ENCODE data around the gene TAS2R3. TPM values are rescaled to one million over a fixed set of nuclear protein-coding genes. Genes with fewer than 3 reads are reported as not detected.
"Not testable (repeated sequence)": the region's sequence is repeated elsewhere in the genome, so short reads cannot be mapped to it uniquely, and the experiment has no call there.

TAS2R3 gene
- total RNA-seq, 2 experiments from 2014 or later = 1.4 to 1.8 TPM

DNA sequence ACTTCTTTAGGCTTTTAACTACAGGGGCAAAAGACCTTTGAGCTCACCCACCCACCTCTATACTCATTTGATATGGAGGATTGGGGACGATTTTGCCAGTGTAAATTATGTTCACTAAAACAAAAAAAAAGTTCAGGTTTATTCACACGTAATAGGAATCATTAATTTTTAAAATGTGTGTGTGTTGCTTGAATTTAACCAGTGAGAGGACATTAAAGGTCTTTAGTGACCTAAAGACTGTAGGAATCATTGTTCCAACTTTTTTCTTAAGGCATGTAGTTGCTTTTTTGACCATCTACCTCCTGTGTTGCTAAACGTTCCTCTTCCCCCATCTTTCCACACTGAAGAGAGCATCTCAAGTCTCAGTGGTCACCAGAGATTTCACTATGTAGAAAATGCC is 24.6 kb upstream of the TAS2R3 start:
- H3K27me3 Mint-ChIP-seq = no peaks in the 10 kb centered on the region
- DNase-seq = no peak
- H3K4me3 Mint-ChIP-seq = peak overlapping the region; percentile 92
- peaks cover 34% of the 10 kb centered on the region for H3K36me3 Mint-ChIP-seq (ENCODE audit: low read depth)
- H3K9me3 Mint-ChIP-seq = no peaks in the 10 kb centered on the region
- CTCF ChIA-PET = interaction anchor here (1.4 to 2.5 kb wide), 5 partner anchors 9 to 96 kb away, joined by 3 to 17 read pairs (median 4); partner anchors contain the start of gene DENND11
- POLR2A ChIA-PET = no interaction called here
- peak overlapping the region; percentile 96 for H3K27ac Mint-ChIP-seq
- peaks cover 38% of the 10 kb centered on the region for H3K4me1 Mint-ChIP-seq

DNA sequence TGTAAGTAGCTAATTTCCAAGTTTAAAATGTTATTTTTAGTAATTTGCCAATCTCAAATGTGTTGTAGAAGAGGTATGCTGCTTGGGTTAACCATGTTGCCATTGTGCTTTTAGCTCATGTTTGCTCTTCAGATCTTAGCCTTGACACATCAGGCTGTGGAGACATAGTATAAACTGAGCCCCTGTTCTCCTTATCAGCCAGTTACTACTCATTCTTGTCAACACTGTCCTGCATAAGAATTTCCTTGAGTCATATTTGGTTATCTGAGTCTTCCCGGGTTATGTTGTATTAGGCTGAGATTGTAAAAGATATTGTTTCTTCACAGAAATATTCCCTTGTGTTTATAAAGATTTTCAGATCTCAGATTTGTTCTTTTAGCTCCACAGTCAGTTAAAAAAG is 21.7 kb upstream of the TAS2R3 start:
- Mint-ChIP-seq H3K4me3 (no peak overlapping the region), H3K27ac (no peak overlapping the region), H3K27me3 (no peaks in the 10 kb centered on the region), H3K9me3 (no peaks in the 10 kb centered on the region), H3K4me1 (peaks cover 31% of the 10 kb centered on the region), H3K36me3 (ENCODE audit: low read depth) (peaks cover 48% of the 10 kb centered on the region)
- ChIA-PET POLR2A (no interaction called here), CTCF (interaction anchor here (1.3 kb wide), 1 partner anchor 179 kb away, joined by 3 read pairs; no protein-coding TSS in a partner anchor)
- no peak for DNase-seq

DNA sequence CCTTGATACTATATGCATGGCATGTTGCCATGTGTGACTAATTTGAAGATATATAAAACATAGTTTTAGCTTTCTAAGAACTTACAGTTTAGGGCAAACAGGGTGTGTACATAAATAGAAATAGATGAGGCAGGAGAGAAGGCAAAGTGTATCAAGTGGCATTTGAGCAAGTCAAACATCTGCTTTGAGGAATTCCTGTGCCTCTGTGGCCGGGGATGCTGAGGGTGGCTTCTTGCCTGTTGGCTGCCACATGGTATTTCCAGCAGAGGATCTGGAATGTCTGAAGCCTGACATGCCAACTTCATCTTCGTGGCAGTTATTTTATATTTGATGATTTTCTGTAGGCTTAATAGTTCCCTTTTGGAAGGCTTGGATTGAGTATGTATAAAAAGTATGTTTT is 19.8 kb upstream of the TAS2R3 start:
- peaks cover 54% of the 10 kb centered on the region for H3K36me3 Mint-ChIP-seq (ENCODE audit: low read depth)
- H3K27me3 Mint-ChIP-seq = no peaks in the 10 kb centered on the region
- POLR2A ChIA-PET = no interaction called here
- H3K27ac Mint-ChIP-seq = no peak overlapping the region
- no peaks in the 10 kb centered on the region for H3K9me3 Mint-ChIP-seq
- H3K4me3 Mint-ChIP-seq = no peak overlapping the region
- H3K4me1 Mint-ChIP-seq = peaks cover 25% of the 10 kb centered on the region
- DNase-seq = no peak
- CTCF ChIA-PET = no interaction called here

DNA sequence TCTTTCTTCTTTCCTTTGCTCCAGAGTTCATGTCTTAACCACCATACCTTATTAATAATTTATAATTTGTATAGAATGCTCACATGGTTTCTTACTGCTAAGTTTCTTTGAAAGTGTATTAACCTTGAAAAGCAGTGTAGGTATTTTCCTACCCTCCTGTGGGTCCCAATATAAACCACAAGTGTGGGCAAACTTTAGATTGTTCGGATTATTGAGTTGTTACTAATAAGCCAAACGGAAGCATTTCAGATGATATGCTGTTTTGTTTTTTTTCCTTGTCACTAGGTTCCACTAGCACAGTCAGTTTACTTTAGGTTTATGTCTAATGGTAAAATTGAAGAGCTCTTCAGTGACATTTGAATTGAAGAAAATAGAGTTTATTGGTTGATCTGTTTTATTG is 15.5 kb upstream of the TAS2R3 start:
- H3K27ac Mint-ChIP-seq = no peak overlapping the region
- ChIA-PET CTCF (interaction anchor here (0.6 to 1.3 kb wide), 2 partner anchors 18 to 546 kb away, joined by 3 to 4 read pairs; no protein-coding TSS in a partner anchor), POLR2A (no interaction called here)
- peaks cover 27% of the 10 kb centered on the region for H3K9me3 Mint-ChIP-seq
- H3K4me1 Mint-ChIP-seq = no peaks in the 10 kb centered on the region
- DNase-seq = no peak
- no peaks in the 10 kb centered on the region for H3K27me3 Mint-ChIP-seq
- no peak overlapping the region for H3K4me3 Mint-ChIP-seq
- peaks cover 74% of the 10 kb centered on the region for H3K36me3 Mint-ChIP-seq (ENCODE audit: low read depth)

DNA sequence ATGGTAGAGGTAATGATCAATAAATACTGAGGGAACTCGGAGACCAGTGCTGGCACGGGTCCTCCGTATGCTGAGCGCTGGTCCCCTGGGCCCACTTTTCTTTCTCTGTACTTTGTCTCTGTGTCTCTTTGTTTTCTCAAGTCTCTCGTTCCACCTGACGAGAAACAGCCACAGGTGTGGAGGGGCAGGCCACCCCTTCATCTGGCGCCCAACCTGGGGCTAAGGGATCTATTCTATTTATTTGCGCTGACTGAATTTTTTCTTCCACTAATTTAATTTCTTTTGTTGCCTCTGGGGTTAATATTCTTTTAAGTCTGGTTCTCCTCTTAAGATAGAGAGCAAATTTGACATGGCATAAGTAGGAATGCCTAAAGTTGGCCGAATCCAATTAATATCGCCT is 12.0 kb upstream of the TAS2R3 start:
- DNase-seq, H3K4me1 Mint-ChIP-seq, H3K27ac Mint-ChIP-seq, H3K4me3 Mint-ChIP-seq, POLR2A ChIA-PET, CTCF ChIA-PET, H3K27me3 Mint-ChIP-seq: not testable (repeated sequence)
- Mint-ChIP-seq H3K9me3 (peaks cover 27% of the 10 kb centered on the region), H3K36me3 (ENCODE audit: low read depth) (peaks cover 74% of the 10 kb centered on the region)

DNA sequence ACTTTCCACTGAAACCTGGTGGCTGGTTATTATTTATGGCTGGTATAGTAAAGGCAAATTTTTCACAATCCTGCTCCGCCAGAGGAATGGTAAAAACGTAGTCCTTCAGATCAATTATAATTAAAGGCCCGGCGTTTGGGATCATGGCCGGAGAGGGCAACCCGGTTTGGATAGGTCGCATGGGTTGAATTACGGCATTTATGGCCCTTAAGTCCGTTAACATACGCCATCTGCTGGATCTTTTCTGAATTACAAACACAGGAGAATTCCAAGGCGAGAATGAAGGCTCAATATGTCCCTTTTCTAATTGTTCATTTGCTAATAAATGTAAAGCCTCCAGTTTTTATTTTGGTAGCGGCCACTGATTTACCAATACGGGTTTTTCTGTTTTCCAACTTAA is 11.3 kb upstream of the TAS2R3 start:
- ChIA-PET CTCF (no interaction called here), POLR2A (no interaction called here)
- no peak overlapping the region for H3K27ac Mint-ChIP-seq
- H3K4me3 Mint-ChIP-seq = no peak overlapping the region
- H3K4me1 Mint-ChIP-seq = no peaks in the 10 kb centered on the region
- DNase-seq = no peak
- no peaks in the 10 kb centered on the region for H3K27me3 Mint-ChIP-seq
- H3K9me3 Mint-ChIP-seq = peaks cover 27% of the 10 kb centered on the region
- H3K36me3 Mint-ChIP-seq (ENCODE audit: low read depth) = peaks cover 78% of the 10 kb centered on the region

DNA sequence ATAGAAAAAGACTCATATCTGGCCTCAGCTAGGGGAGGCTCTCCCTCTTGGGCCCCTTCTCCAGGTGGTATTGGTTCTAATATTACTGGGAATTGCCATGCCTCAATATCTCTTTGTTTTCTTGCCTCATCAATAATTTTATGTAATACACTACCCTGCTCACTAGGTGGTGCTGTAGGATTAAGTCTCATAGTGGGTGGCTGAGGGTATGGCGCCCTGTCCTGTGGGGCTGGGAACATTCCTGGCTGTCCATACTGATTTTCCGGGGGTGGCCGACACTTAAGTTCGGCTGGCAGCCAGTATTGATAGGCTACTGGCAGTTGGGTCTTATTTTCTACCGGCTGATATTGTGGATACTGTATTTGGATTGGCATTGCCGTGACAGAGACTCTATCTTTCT is 9.0 kb upstream of the TAS2R3 start:
- H3K27me3 Mint-ChIP-seq = no peaks in the 10 kb centered on the region
- no peak overlapping the region for H3K4me3 Mint-ChIP-seq
- no peaks in the 10 kb centered on the region for H3K4me1 Mint-ChIP-seq
- H3K9me3 Mint-ChIP-seq = peaks cover 25% of the 10 kb centered on the region
- DNase-seq = peak; percentile 28
- ChIA-PET CTCF (interaction anchor here (1.3 kb wide), 1 partner anchor 17 kb away, joined by 4 read pairs; the partner anchor contains the start of gene SSBP1), POLR2A (no interaction called here)
- no peak overlapping the region for H3K27ac Mint-ChIP-seq
- peaks cover 77% of the 10 kb centered on the region for H3K36me3 Mint-ChIP-seq (ENCODE audit: low read depth)

DNA sequence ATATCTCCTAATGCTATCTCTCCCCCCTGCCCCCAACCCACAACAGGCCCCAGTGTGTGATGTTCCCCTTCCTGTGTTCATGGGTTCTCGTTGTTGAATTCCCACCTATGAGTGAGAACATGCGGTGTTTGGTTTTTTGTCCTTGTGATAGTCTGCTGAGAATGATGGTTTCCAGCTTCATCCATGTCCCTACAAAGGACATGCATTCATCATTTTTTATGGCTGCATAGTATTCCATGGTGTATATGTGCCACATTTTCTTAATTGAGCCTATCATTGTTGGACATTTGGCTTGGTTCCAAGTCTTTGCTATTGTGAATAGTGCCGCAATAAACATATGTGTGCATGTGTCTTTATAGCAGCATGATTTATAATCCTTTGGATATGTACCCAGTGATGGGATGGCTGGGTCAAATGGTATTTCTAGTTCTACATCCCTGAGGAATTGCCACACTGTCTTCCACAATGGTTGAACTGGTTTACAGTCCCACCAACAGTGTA is 6.2 kb downstream of the TAS2R3 start:
- H3K27me3 Mint-ChIP-seq, POLR2A ChIA-PET, DNase-seq, H3K27ac Mint-ChIP-seq, H3K4me3 Mint-ChIP-seq, H3K4me1 Mint-ChIP-seq, H3K9me3 Mint-ChIP-seq: not testable (repeated sequence)
- CTCF ChIA-PET = interaction anchor here (1.4 kb wide), 1 partner anchor 32 kb away, joined by 4 read pairs; the partner anchor contains the start of gene SSBP1
- H3K36me3 Mint-ChIP-seq (ENCODE audit: low read depth) = peaks cover 28% of the 10 kb centered on the region

DNA sequence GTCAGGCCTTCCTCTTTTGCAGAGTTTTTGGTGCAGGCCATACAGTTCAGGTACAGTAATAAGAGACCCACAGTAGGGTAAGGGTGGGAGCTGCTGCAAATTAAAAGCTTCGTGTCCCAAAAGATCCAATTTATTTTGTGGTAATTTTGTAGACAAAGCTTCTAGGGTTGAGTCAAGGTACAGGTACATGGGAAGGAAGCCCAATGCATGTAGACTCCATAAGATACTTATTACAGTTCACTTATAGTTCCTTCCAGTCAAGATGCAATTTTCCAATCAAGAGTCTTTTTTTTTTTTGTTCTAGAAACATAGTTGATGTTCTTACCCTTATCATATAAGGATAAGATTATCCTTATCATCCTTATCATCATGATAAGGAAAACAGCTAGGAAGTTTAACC is 12.5 kb downstream of the TAS2R3 start, which contains the start of gene TAS2R4:
Gene TAS2R4 (plus strand): TSS at position 301 of the 400 bp plus-strand sequence. CDS start 1,815 bp downstream, outside the sequence.
- Mint-ChIP-seq H3K36me3 (ENCODE audit: low read depth) (peaks cover 41% of the 10 kb centered on the region), H3K27ac (no peak within 1 kb of the TSS), H3K4me1 (no peaks in the 10 kb centered on the region), H3K4me3 (no peak within 1 kb of the TSS), H3K9me3 (peaks cover 6% of the 10 kb centered on the region), H3K27me3 (no peaks in the 10 kb centered on the region)
- POLR2A ChIA-PET = no interaction called here
- no peak for DNase-seq
- CTCF ChIA-PET = interaction anchor here (1.0 to 1.3 kb wide), 4 partner anchors 9 to 15 kb away, joined by 3 to 5 read pairs (median 3); no protein-coding TSS in a partner anchor

DNA sequence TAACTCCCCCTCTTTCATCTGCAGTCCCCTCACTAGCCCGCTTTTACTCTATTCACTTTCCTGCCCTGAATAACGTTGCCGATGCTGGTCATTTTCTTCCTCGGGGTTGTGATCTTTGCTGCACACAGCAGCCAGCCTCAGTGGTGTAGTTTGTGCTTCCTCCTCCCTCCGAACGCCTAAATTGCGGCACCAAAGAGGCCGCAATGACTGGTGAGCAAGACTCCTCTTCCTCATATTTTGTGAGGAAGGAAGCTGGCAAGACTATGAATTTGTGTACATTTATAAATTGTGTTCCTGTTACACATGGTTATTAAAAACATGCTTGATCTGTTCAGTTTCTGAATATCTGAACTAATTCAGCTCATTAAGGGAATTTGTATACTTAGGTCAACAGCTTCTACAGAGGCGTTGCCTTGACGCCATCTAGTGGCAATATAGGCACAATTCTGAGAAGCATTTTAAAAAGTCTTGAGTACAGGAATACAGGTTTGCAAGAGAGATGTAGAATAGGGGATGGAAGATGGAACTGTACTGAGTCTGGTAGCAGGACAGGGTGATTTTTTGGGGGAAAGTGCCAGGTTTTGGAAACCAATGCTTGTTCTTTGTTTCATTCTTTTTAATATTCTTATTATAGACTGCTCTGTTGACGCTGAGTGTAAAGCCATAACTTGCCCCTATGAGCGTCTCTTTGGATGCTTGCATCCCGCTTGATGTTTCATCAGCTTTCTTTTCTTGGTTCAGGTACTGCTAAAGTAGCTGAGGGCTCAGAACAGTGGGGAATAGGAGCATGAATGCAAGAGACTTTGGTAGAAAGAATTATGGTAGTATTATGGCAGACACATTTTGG is 22.0 kb downstream of the TAS2R3 start:
- DNase-seq = peak; percentile 43
- Mint-ChIP-seq H3K4me1 (no peaks in the 10 kb centered on the region), H3K27me3 (no peaks in the 10 kb centered on the region), H3K4me3 (no peak overlapping the region), H3K27ac (no peak overlapping the region), H3K36me3 (ENCODE audit: low read depth) (no peaks in the 10 kb centered on the region), H3K9me3 (no peaks in the 10 kb centered on the region)
- POLR2A ChIA-PET = no interaction called here
- CTCF ChIA-PET = interaction anchor here (0.6 to 1.3 kb wide), 3 partner anchors 9 to 271 kb away, joined by 3 to 4 read pairs (median 3); partner anchors contain the start of gene TAS2R4

DNA sequence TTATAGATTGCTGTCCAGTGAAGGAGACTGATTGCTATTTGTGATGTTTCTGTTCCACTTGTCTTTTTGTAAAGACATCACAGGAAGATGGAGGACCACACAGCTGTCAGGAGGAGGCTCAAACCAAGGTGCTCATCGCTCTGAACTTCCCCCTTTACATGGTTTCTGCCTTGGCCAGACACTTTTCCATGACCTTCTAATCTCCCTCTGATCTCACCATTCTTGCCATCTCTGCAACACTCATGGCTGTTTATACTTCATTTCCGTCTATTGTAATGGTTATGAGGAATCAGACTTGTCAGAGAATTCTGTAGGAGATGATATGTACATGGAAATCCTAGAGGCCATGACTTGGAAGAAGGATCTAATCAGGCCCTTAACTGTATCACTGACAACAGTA is 24.4 kb downstream of the TAS2R3 start:
- H3K27me3 Mint-ChIP-seq = no peaks in the 10 kb centered on the region
- POLR2A ChIA-PET = no interaction called here
- no peaks in the 10 kb centered on the region for H3K9me3 Mint-ChIP-seq
- CTCF ChIA-PET = interaction anchor here (1.3 kb wide), 1 partner anchor 11 kb away, joined by 3 read pairs; the partner anchor contains the start of gene TAS2R4
- H3K36me3 Mint-ChIP-seq (ENCODE audit: low read depth) = no peaks in the 10 kb centered on the region
- no peak overlapping the region for H3K4me3 Mint-ChIP-seq
- H3K27ac Mint-ChIP-seq = no peak overlapping the region
- no peak for DNase-seq
- no peaks in the 10 kb centered on the region for H3K4me1 Mint-ChIP-seq

DNA sequence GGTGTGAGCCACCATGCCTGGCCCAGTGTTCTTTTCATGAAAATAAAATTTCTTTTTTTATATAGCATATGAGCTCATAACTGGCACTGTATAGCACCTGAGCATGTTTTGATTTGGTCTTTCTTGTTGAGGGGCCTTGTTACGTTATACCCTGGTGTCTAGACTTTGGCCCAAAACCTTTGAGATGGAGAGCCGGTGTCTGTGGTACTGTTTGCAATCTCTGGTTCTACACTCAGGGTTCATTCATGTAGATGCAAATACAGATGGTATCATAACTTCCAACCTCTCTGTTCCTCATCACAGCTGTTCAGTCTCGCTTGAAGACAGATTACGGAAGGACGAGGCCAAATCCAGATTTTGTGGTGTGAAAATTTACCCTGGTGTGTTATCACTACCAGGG is 26.0 kb downstream of the TAS2R3 start, which contains the start of gene TAS2R5:
Gene TAS2R5 (plus strand): TSS at position 301 of the 400 bp plus-strand sequence. CDS start 145 bp downstream, outside the sequence.
- DNase-seq = no peak
- no peaks in the 10 kb centered on the region for H3K4me1 Mint-ChIP-seq
- no peaks in the 10 kb centered on the region for H3K27me3 Mint-ChIP-seq
- no peaks in the 10 kb centered on the region for H3K36me3 Mint-ChIP-seq (ENCODE audit: low read depth)
- POLR2A ChIA-PET = no interaction called here
- no peak within 1 kb of the TSS for H3K27ac Mint-ChIP-seq
- H3K9me3 Mint-ChIP-seq = no peaks in the 10 kb centered on the region
- H3K4me3 Mint-ChIP-seq = no peak within 1 kb of the TSS
- CTCF ChIA-PET = no interaction called here

DNA sequence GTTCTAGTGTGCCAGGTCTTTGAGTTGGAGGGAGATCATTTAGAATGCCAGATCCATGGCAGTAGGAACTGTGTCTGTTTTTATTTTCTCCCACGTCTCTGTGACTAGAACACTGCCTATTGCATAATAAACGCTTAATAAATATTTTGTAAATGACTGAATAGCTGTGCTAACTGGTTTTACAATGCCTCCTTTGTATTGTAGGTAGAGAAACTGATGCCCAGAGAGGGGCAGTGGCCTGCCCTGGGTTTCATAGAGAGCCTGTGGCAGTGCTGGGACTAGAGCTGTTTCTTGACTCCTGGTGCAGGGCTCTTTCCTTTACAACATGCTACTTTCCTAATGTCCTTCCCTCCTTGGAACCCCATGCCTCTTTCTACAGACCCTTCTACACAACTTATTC is 28.6 kb downstream of the TAS2R3 start:
- Mint-ChIP-seq H3K27me3 (no peaks in the 10 kb centered on the region), H3K9me3 (no peaks in the 10 kb centered on the region), H3K27ac (no peak overlapping the region), H3K4me1 (no peaks in the 10 kb centered on the region), H3K36me3 (ENCODE audit: low read depth) (peaks cover 2% of the 10 kb centered on the region), H3K4me3 (no peak overlapping the region)
- DNase-seq = no peak
- POLR2A ChIA-PET = no interaction called here
- CTCF ChIA-PET = no interaction called here
